ENCODE results near the gene PPM1H.

Gene PPM1H

DNA sequence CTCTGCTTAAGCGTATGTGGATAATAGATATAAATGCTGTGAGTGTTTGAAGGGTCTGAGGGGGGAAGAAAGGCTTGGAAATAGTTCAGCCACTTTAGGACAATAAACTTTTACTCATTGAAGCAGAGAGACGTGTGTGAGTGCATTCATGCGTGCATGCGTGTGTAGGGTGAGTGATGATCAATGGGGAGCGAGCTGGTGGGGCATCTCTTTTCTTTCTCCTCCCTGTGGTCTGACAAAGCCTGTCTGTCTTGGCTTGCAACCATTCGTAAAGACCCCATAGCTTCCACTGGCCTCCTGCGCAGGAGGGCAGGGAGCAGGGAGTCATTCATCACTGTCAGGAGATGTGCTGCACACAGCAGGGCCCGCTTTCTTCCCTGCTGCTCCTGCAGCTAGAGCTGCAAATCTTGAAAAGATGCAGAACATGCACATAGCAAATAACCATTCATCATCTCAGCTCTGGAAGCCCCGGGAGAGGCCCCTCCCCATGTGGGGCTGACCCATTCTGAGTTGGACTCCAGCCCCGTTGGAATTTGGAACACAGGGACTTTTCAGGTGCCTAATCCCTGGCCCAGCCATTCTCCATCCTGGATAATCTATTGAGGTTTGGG is 223.2 kb downstream of the PPM1H start:
- no peak for DNase-seq (ENCODE audit: low spot score)
- ChIA-PET POLR2A (ENCODE audit: low non-redundant PET) (no interaction called here), CTCF (no interaction called here)
- TF ChIP-seq, protein P1, sequence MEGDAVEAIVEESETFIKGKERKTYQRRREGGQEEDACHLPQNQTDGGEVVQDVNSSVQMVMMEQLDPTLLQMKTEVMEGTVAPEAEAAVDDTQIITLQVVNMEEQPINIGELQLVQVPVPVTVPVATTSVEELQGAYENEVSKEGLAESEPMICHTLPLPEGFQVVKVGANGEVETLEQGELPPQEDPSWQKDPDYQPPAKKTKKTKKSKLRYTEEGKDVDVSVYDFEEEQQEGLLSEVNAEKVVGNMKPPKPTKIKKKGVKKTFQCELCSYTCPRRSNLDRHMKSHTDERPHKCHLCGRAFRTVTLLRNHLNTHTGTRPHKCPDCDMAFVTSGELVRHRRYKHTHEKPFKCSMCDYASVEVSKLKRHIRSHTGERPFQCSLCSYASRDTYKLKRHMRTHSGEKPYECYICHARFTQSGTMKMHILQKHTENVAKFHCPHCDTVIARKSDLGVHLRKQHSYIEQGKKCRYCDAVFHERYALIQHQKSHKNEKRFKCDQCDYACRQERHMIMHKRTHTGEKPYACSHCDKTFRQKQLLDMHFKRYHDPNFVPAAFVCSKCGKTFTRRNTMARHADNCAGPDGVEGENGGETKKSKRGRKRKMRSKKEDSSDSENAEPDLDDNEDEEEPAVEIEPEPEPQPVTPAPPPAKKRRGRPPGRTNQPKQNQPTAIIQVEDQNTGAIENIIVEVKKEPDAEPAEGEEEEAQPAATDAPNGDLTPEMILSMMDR (conservative IDR thresholded peaks at IDR 0.05; ENCODE audit: low read depth): no peak
- H3K27ac ChIP-seq: no peak overlapping the region

DNA sequence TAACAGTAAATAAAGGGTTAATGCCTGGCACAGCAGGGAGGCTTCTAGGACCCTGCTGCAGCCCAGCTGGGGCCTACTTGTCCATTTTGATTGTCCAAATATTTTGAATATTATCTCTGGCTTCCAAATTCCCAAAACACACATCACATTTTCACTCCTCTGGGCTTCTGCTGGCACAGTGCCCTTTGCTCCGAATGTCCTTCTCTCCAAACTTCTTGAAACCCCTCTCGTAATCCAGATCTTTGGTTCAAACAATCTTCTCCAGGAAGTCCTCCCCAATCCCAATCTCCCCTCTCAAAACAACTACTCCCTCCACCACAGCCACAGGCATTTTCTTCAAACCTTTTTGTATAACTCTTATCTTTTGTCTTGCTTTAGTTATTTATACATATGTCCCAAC is 225.6 kb downstream of the PPM1H start:
- DNase-seq (ENCODE audit: low spot score): no peak
- TF ChIP-seq, protein P1 (conservative IDR thresholded peaks at IDR 0.05; ENCODE audit: low read depth): no peak
- no peak overlapping the region for H3K27ac ChIP-seq
- POLR2A ChIA-PET (ENCODE audit: low non-redundant PET): no interaction called here
- CTCF ChIA-PET: no interaction called here

DNA sequence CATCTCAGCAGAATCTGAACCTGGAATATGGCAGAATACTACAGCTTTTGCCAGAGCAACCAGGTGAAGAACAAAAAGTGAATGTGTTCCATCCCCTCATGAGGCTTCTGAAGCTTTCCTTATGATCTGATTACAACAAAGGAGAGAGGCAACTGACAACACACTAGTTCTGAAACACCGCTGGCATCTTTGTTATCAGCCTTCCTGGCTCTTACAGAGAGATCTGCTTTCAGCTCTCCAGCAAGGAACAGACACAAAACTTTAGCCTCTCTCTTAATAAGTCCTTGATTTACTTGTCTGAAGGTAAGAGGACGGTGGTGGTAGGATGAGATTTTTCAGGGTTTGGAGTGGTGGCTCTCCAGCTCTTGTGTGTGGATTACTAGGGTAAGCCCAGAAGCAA is 227.0 kb downstream of the PPM1H start:
- no peak for DNase-seq (ENCODE audit: low spot score)
- ChIA-PET POLR2A (ENCODE audit: low non-redundant PET) (no interaction called here), CTCF (no interaction called here)
- TF ChIP-seq, protein P1 (conservative IDR thresholded peaks at IDR 0.05; ENCODE audit: low read depth): no peak
- H3K27ac ChIP-seq: no peak overlapping the region

DNA sequence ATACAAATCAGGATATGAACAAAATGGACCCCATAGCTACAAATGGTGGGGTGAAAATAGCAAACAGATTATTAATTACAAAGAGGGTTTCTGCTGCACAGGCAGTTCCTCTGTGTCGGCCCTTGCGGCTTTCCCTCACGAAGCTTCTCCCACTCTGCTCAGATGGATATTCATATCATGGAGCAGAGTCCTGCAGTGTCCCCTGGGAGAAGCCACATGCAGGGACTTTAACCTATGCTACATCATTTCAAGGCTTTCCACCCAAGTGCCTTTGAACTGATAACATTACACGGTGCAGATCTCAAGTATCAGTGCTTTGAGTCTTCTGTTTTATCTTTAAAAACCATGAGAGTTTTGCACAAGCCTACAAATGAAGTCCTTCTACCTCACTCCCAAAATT is 229.1 kb downstream of the PPM1H start:
- H3K27ac ChIP-seq: no peak overlapping the region
- ChIA-PET CTCF (no interaction called here), POLR2A (ENCODE audit: low non-redundant PET) (no interaction called here)
- DNase-seq (ENCODE audit: low spot score): no peak
- TF ChIP-seq, protein P1 (conservative IDR thresholded peaks at IDR 0.05; ENCODE audit: low read depth): no peak

DNA sequence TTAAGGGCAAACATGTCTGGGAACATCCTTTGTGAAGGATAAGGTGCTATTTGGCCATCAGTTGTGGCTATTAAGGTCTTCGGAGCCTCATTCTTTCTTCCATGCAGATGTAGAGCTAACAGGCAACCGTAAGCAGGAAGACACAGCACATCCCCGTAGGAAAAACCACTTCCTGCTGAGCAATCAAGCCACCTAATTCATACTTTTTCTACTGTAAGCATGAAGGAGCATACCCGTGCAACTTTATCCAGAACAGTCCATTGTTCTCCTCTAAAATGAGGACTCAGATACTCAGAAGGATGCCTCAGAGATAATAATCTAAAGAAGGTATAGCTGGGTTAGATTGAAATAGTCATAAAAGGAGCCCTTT is 232.0 kb downstream of the PPM1H start:
- CTCF ChIA-PET: no interaction called here
- DNase-seq (ENCODE audit: low spot score): no peak
- POLR2A ChIA-PET (ENCODE audit: low non-redundant PET): interaction anchor here (0.6 kb wide), 1 partner anchor 35 kb away, joined by 4 read pairs; no protein-coding TSS in a partner anchor
- TF ChIP-seq, protein P1 (conservative IDR thresholded peaks at IDR 0.05; ENCODE audit: low read depth): no peak
- no peak overlapping the region for H3K27ac ChIP-seq

DNA sequence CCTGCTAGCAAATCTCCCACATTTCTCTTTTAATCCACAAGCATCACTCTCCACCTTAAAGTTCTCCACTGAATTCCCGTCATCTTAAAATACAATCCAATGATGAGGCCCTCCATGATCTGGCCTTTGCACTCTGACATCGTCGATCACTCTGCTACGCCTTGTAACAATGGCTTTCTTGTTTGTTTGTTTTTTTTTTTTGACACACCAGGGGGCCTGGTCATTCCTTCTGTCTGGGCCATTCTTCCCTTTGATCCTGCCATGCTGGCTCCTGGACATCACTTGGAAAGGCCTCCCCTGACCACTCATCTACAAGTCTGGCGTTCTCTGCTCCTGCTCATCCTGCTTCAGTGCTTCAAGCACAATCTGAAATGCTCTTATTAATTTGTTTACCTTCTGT is 233.5 kb downstream of the PPM1H start:
- H3K27ac ChIP-seq: no peak overlapping the region
- no peak for DNase-seq (ENCODE audit: low spot score)
- TF ChIP-seq, protein P1 (conservative IDR thresholded peaks at IDR 0.05; ENCODE audit: low read depth): no peak
- POLR2A ChIA-PET (ENCODE audit: low non-redundant PET): no interaction called here
- CTCF ChIA-PET: no interaction called here

Measured in RWPE1 (cell line).